Measurements from ENCODE around the gene CGREF1. TPM values are rescaled to one million over a fixed set of nuclear protein-coding genes. Genes with fewer than 3 reads are reported as not detected.

Gene CGREF1
- total RNA-seq, 1 donor from 2014 or later, result 0.31 TPM

DNA sequence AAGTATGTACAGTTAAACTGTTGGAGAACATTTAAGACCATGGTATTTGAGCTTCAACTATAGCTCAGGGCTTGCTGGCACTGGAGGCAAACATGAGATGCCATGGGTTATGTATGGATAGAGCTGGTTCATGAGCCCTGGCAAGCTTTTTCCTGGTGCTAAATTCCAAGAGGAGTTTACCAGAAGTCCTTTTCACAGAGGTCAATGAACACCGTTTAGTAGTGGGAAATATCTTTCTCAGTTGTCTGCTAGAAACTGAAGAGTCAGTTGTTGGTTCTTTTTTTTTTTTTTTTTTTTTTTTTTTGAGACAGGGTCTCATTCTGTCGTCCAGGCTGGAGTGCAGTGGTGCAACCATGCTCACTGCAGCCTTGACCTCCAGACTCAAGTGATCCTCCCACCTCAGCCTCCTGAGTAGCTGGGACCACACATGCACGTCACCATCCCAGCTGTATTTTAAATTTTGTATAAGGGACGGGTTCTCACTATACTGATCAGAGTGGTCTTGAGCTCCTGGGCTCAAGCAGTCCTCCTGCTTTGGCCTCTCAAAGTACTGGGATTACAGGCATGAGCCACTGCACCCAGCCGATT, 31.0 kb downstream of the CGREF1 start:
- CTCF ChIA-PET, result interaction anchor here (1.2 to 4.4 kb wide), 3 partner anchors 127 to 192 kb away, joined by 3 to 12 read pairs (median 4); no protein-coding TSS in a partner anchor
- H3K27ac Mint-ChIP-seq, result no peak overlapping the region

DNA sequence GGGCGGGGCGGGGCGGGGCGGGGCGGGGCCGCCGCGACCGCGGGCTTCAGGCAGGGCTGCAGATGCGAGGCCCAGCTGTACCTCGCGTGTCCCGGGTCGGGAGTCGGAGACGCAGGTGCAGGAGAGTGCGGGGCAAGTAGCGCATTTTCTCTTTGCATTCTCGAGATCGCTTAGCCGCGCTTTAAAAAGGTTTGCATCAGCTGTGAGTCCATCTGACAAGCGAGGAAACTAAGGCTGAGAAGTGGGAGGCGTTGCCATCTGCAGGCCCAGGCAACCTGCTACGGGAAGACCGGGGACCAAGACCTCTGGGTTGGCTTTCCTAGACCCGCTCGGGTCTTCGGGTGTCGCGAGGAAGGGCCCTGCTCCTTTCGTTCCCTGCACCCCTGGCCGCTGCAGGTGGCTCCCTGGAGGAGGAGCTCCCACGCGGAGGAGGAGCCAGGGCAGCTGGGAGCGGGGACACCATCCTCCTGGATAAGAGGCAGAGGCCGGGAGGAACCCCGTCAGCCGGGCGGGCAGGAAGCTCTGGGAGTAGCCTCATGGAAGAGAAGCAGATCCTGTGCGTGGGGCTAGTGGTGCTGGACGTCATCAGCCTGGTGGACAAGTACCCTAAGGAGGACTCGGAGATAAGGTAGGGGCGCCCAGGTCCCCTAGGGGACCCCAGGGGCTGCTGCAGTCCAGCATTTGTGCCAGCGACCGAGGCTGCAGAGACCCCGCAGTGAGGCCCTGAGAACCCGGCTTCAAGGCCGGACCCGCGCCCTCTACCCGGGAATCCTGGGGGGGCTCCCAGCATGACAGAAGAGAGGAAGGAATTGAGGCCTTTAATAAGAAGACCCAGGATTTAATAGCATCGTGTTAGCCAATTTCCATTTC, 32.0 kb downstream of the CGREF1 start, which contains the start of gene KHK:
Gene KHK, plus strand, starts transcription at position 49 of the 870 bp plus-strand sequence. Its CDS starts 488 bp downstream, at position 537.
- Mint-ChIP-seq H3K36me3 (ENCODE audit: low read depth) (no peaks in the 10 kb centered on the region), H3K4me1 (peaks cover 12% of the 10 kb centered on the region), H3K27me3 (no peaks in the 10 kb centered on the region), H3K4me3 (peak within 1 kb of the TSS; percentile 87), H3K9me3 (no peaks in the 10 kb centered on the region), H3K27ac (peak within 1 kb of the TSS; percentile 86)
- DNase-seq, result no peak
- TF ChIP-seq, protein P1, sequence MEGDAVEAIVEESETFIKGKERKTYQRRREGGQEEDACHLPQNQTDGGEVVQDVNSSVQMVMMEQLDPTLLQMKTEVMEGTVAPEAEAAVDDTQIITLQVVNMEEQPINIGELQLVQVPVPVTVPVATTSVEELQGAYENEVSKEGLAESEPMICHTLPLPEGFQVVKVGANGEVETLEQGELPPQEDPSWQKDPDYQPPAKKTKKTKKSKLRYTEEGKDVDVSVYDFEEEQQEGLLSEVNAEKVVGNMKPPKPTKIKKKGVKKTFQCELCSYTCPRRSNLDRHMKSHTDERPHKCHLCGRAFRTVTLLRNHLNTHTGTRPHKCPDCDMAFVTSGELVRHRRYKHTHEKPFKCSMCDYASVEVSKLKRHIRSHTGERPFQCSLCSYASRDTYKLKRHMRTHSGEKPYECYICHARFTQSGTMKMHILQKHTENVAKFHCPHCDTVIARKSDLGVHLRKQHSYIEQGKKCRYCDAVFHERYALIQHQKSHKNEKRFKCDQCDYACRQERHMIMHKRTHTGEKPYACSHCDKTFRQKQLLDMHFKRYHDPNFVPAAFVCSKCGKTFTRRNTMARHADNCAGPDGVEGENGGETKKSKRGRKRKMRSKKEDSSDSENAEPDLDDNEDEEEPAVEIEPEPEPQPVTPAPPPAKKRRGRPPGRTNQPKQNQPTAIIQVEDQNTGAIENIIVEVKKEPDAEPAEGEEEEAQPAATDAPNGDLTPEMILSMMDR (IDR thresholded peaks at IDR 0.05), result peak; percentile 2
- POLR2A ChIA-PET, result interaction anchor here (0.5 to 6.6 kb wide), 14 partner anchors 9 to 596 kb away, joined by 3 to 53 read pairs (median 4); partner anchors contain the start of genes ABHD1, AGBL5, ATRAID and OST4
- intact Hi-C loops (cut with micrococcal nuclease), result loop anchor here (1.0 to 10.0 kb wide), 13 partner anchors 9 to 498 kb away; partner anchors contain the start of genes ATRAID, DPYSL5, EIF2B4 and GTF3C2
- CTCF ChIA-PET, result interaction anchor here (0.9 to 4.4 kb wide), 4 partner anchors 36 to 193 kb away, joined by 3 to 12 read pairs (median 4); partner anchors contain the start of gene AGBL5
- ATAC-seq (ENCODE audit: low read depth), result peak; percentile 0

More for the DNA sequence above, 31.0 kb downstream of the CGREF1 start:
- peaks cover 12% of the 10 kb centered on the region for H3K4me1 Mint-ChIP-seq
- H3K4me3 Mint-ChIP-seq, result no peak overlapping the region
- POLR2A ChIA-PET, result interaction anchor here (0.5 to 4.2 kb wide), 10 partner anchors 8 to 276 kb away, joined by 3 to 27 read pairs (median 4); partner anchors contain the start of genes ABHD1, AGBL5, ATRAID and OST4
- intact Hi-C loops (cut with micrococcal nuclease), result loop anchor here (2.0 to 10.0 kb wide), 3 partner anchors 241 to 497 kb away; partner anchors contain the start of genes DPYSL5, GTF3C2 and ZNF512
- TF ChIP-seq, protein P1 (IDR thresholded peaks at IDR 0.05), result no peak
- no peaks in the 10 kb centered on the region for H3K9me3 Mint-ChIP-seq
- H3K36me3 Mint-ChIP-seq (ENCODE audit: low read depth), result no peaks in the 10 kb centered on the region
- no peaks in the 10 kb centered on the region for H3K27me3 Mint-ChIP-seq
- DNase-seq (no peak), ATAC-seq (ENCODE audit: low read depth) (no peak)

DNA sequence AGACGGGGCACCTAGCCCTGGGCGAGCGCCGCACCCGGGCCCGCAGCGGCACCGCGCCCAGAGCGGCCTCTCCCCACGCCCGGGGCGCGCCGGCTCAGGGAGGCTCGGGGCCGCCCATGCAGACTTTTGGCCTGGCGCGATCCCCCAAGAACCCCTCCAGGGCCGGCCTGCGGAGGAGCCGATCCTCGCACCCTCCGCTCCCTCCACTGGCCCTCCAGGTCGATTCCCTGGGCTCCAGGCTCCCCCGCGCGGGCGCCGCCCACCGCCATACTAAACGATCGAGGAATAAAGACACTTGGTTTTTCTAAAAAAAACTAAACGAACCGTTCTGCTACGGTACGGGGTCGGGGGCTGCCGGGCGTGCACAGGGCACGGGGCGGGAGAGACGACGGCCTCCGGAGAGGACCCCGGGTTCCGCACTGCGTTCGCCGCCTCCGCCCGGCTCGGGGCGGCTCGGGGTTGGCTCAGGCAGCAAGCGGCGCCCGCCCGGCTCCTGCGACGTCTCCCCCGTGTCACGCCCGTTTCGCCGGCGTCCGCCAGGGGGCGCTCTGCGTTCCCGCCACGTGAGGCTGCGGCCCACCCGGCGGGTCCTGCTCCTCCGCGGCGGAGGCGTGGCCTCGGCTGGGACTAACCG, 32.7 kb downstream of the CGREF1 start:
- intact Hi-C loops (cut with micrococcal nuclease), result loop anchor here (1.0 to 10.0 kb wide), 13 partner anchors 10 to 499 kb away; partner anchors contain the start of genes ATRAID, DPYSL5, EIF2B4 and GTF3C2
- H3K4me1 Mint-ChIP-seq, result peaks cover 18% of the 10 kb centered on the region
- POLR2A ChIA-PET, result interaction anchor here (0.5 to 6.6 kb wide), 5 partner anchors 14 to 46 kb away, joined by 3 to 53 read pairs (median 4); partner anchors contain the start of genes AGBL5 and OST4

DNA sequence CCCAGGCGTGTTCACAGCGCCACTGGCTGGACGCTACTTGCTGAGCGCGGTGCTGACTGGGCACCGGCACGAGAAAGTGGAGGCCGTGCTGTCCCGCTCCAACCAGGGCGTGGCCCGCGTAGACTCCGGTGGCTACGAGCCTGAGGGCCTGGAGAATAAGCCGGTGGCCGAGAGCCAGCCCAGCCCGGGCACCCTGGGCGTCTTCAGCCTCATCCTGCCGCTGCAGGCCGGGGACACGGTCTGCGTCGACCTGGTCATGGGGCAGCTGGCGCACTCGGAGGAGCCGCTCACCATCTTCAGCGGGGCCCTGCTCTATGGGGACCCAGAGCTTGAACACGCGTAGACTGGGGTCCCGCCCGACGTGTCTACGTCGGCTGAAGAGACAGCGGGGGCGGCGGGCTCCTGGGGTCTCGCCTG, 33.2 kb downstream of the CGREF1 start:
- Mint-ChIP-seq H3K9me3 (no peaks in the 10 kb centered on the region), H3K27ac (no peak overlapping the region), H3K27me3 (no peaks in the 10 kb centered on the region), H3K36me3 (ENCODE audit: low read depth) (no peaks in the 10 kb centered on the region), H3K4me1 (peaks cover 23% of the 10 kb centered on the region), H3K4me3 (peak overlapping the region; percentile 87)
- intact Hi-C loops (cut with micrococcal nuclease), result loop anchor here (1.0 to 10.0 kb wide), 13 partner anchors 11 to 499 kb away; partner anchors contain the start of genes ATRAID, DPYSL5, EIF2B4 and GTF3C2
- no peak for ATAC-seq (ENCODE audit: low read depth)
- TF ChIP-seq, protein P1 (IDR thresholded peaks at IDR 0.05), result no peak
- ChIA-PET POLR2A (interaction anchor here (4.2 to 6.6 kb wide), 2 partner anchors 14 to 35 kb away, joined by 27 to 53 read pairs; partner anchors contain the start of genes AGBL5 and OST4), CTCF (interaction anchor here (4.4 kb wide), 1 partner anchor 124 kb away, joined by 12 read pairs; no protein-coding TSS in a partner anchor)
- DNase-seq, result no peak

More for the DNA sequence above, 32.7 kb downstream of the CGREF1 start:
- Mint-ChIP-seq H3K9me3 (no peaks in the 10 kb centered on the region), H3K27ac (peak overlapping the region; percentile 86), H3K4me3 (peak overlapping the region; percentile 87), H3K27me3 (no peaks in the 10 kb centered on the region), H3K36me3 (ENCODE audit: low read depth) (no peaks in the 10 kb centered on the region)
- CTCF ChIA-PET, result interaction anchor here (4.4 kb wide), 1 partner anchor 125 kb away, joined by 12 read pairs; no protein-coding TSS in a partner anchor
- TF ChIP-seq, protein P1 (IDR thresholded peaks at IDR 0.05), result peak; percentile 44
- ATAC-seq (ENCODE audit: low read depth) (peak; percentile 92), DNase-seq (peak; percentile 99)
